HCT116 (cell line): ENCODE measurements around the gene KLHL3. TPM values are rescaled to one million over a fixed set of nuclear protein-coding genes. Genes with fewer than 3 reads are reported as not detected.

Experiments
- ATAC-seq: fragments of 200-7000 bp; cut with Tn5 transposase; 2 replicates; pipeline ENCODE4 v1.9.1; 2020; ENCODE audit warnings: mild to moderate bottlenecking, moderate library complexity
- BruUV-seq: library from RNA; stranded (reverse); fragments of 400-500 nt; replicated peaks from 2 replicates; lab custom pipeline; 2021; lab: Mats Ljungman, UMichigan
- CTCF ChIA-PET: fragments of 300-600 bp; sonication (Branson Sonifier 250); formaldehyde crosslinking; loops from one replicate; lab custom pipeline; 2021; ENCODE audit warnings: antibody characterized with exemption; lab: Charles Lee
- POLR2A ChIA-PET: fragments of 300-600, 350-600 bp; sonication (Branson Sonifier 250); formaldehyde crosslinking; loops from one replicate; lab custom pipeline; 2021; ENCODE audit warnings: antibody characterized with exemption; lab: Charles Lee
- RAD21 ChIA-PET, 2 experiments: fragments of 300-600 bp; sonication (Branson Sonifier 250); formaldehyde crosslinking; loops; one replicate each; lab custom pipeline; 2023; ENCODE audit warnings: low total read pairs in 2 of 2; ENCODE audit not compliant: uncharacterized antibody in 2 of 2, unreplicated experiment in 2 of 2, low non-redundant PET in 1 of 2; lab: Charles Lee
- DNase-seq: peaks from one replicate; pipeline ENCODE4 v3.0.0-alpha.2; 2010; ENCODE audit warnings: low read depth, low spot score
- H2AFZ ChIP-seq: fragments of 200-600 bp; shearing (Covaris generic), sonication (generic); 2 replicates; pipeline ENCODE4 v1.6.1; 2017; ENCODE audit warnings: low read depth, mixed run types, mixed read lengths, antibody characterized with exemption, low read length; ENCODE audit not compliant: poor library complexity, severe bottlenecking
- H3K27ac ChIP-seq: 2 replicates; pipeline ENCODE4 v1.5.1; 2012; ENCODE audit warnings: low read depth, low read length
- H3K27me3 ChIP-seq: fragments of 200-600 bp; sonication (generic); 2 replicates; pipeline ENCODE4 v1.6.1; 2016; ENCODE audit warnings: mixed run types, low read length, mixed read lengths; ENCODE audit not compliant: insufficient read depth
- H3K36me3 ChIP-seq, 2 experiments: fragments of 200-500 bp in 1 of 2; fragments of 200-600 bp in 1 of 2; sonication (Bioruptor generic) in 1 of 2; sonication (generic) in 1 of 2; 2 replicates each; pipeline versions ENCODE4 v1.5.1 to v1.6.1; 2014 to 2016; ENCODE audit warnings: low read length in 2 of 2, inconsistent platforms in 1 of 2, mixed read lengths in 1 of 2, mixed run types in 1 of 2; ENCODE audit not compliant: insufficient read depth in 2 of 2, control insufficient read depth in 1 of 2
- H3K4me1 ChIP-seq, 2 experiments: fragments of 200-600 bp in 1 of 2; sonication (generic) in 1 of 2; 2 replicates each; pipeline versions ENCODE4 v1.5.1 to v1.6.1; 2012 to 2017; ENCODE audit warnings: low read length in 2 of 2, inconsistent platforms in 1 of 2, mild to moderate bottlenecking in 1 of 2, mixed read lengths in 1 of 2, mixed run types in 1 of 2, moderate library complexity in 1 of 2; ENCODE audit not compliant: insufficient read depth in 2 of 2, control insufficient read depth in 1 of 2
- H3K4me2 ChIP-seq: fragments of 200-600 bp; sonication (generic); 2 replicates; pipeline ENCODE4 v1.6.1; 2017; ENCODE audit warnings: mixed run types, low read length, mixed read lengths
- H3K4me3 ChIP-seq, 2 experiments: fragments of 200-600 bp in 1 of 2; sonication (generic) in 1 of 2; replicated peaks in 1 of 2; 2 replicates each; pipeline ENCODE4 v1.5.1; 2011 to 2016; ENCODE audit warnings: low read length in 2 of 2, control low read depth in 1 of 2, low read depth in 1 of 2, mild to moderate bottlenecking in 1 of 2, mixed read lengths in 1 of 2, mixed run types in 1 of 2
- H3K79me2 ChIP-seq: fragments of 200-600 bp; sonication (generic); 2 replicates; pipeline ENCODE4 v1.6.1; 2017; ENCODE audit warnings: mild to moderate bottlenecking, mixed run types, low read length, moderate library complexity, mixed read lengths; ENCODE audit not compliant: insufficient read depth
- H3K9ac ChIP-seq: fragments of 200-600 bp; sonication (generic); 2 replicates; pipeline ENCODE4 v1.6.1; 2016; ENCODE audit warnings: low read length, mixed read lengths
- H3K9me2 ChIP-seq: fragments of 200-600 bp; sonication (generic), shearing (Covaris generic); 2 replicates; pipeline ENCODE4 v1.6.1; 2017; ENCODE audit warnings: mixed run types, mild to moderate bottlenecking, moderate library complexity; ENCODE audit not compliant: insufficient read depth
- H3K9me3 ChIP-seq, 2 experiments: fragments of 200-500 bp in 1 of 2; fragments of 200-600 bp in 1 of 2; sonication (Bioruptor generic) in 1 of 2; sonication (generic) in 1 of 2; 2 replicates each; pipeline ENCODE4 v1.6.1; 2014 to 2017; ENCODE audit warnings: low read length in 2 of 2, mixed read lengths in 2 of 2, inconsistent platforms in 1 of 2, low read depth in 1 of 2, mild to moderate bottlenecking in 1 of 2, mixed run types in 1 of 2, moderate library complexity in 1 of 2; ENCODE audit not compliant: control insufficient read depth in 1 of 2, insufficient read depth in 1 of 2
- H4K20me1 ChIP-seq: fragments of 200-600 bp; sonication (generic), shearing (Covaris generic); 2 replicates; pipeline ENCODE4 v1.6.1; 2017; ENCODE audit warnings: mixed run types, mild to moderate bottlenecking, moderate library complexity; ENCODE audit not compliant: insufficient read depth
- ATF3 ChIP-seq: IDR thresholded peaks from 2 replicates; pipeline ENCODE4 v1.6.1; 2012
- CBX3 ChIP-seq: IDR thresholded peaks from 2 replicates; pipeline ENCODE4 v1.6.1; 2012; ENCODE audit warnings: low read depth
- CEBPB ChIP-seq: IDR thresholded peaks from 2 replicates; pipeline ENCODE4 v1.6.1; 2012; ENCODE audit warnings: low read depth
- CTCF ChIP-seq, 3 experiments: fragments of 200-600 bp in 1 of 3; sonication (generic) in 1 of 3; IDR thresholded peaks in 2 of 3; conservative IDR thresholded peaks in 1 of 3; 2 replicates each; pipeline ENCODE4 v1.5.1; 2012 to 2017; ENCODE audit warnings: low read depth in 2 of 3, low read length in 2 of 3, antibody characterized with exemption in 1 of 3, borderline replicate concordance in 1 of 3, control low read depth in 1 of 3, mild to moderate bottlenecking in 1 of 3, mixed read lengths in 1 of 3, mixed run types in 1 of 3, moderate library complexity in 1 of 3; ENCODE audit not compliant: insufficient read depth in 1 of 3
- FOSL1 ChIP-seq: IDR thresholded peaks from 2 replicates; pipeline ENCODE4 v1.6.1; 2012; ENCODE audit warnings: low read depth
- JUND ChIP-seq: IDR thresholded peaks from 2 replicates; pipeline ENCODE4 v1.6.1; 2012
- MAX ChIP-seq: IDR thresholded peaks from 2 replicates; pipeline ENCODE4 v1.6.1; 2012
- POLR2A ChIP-seq: IDR thresholded peaks from 2 replicates; pipeline ENCODE4 v1.7.0; 2011; ENCODE audit warnings: borderline replicate concordance; ENCODE audit not compliant: insufficient read depth, insufficient read length; ENCODE audit errors: extremely low read depth
- POLR2AphosphoS5 ChIP-seq: IDR thresholded peaks from 2 replicates; pipeline ENCODE4 v1.6.1; 2011; ENCODE audit warnings: mild to moderate bottlenecking, low read depth, low read length, moderate library complexity
- RAD21 ChIP-seq: IDR thresholded peaks from 2 replicates; pipeline ENCODE4 v1.6.1; 2012; ENCODE audit warnings: low read depth, mild to moderate bottlenecking
- SIN3A ChIP-seq: IDR thresholded peaks from 2 replicates; pipeline ENCODE4 v1.6.1; 2012; ENCODE audit warnings: low read depth
- TCF7L2 ChIP-seq: IDR thresholded peaks from 2 replicates; pipeline ENCODE4 v1.7.0; 2011; ENCODE audit warnings: borderline replicate concordance, inconsistent platforms; ENCODE audit not compliant: insufficient read depth, insufficient read length; ENCODE audit errors: extremely low read depth
- YY1 ChIP-seq: IDR thresholded peaks from 2 replicates; pipeline ENCODE4 v1.6.1; 2011; ENCODE audit warnings: low read length, low read depth, moderate library complexity, mild to moderate bottlenecking; ENCODE audit not compliant: insufficient replicate concordance; ENCODE audit errors: extremely low read depth
- ZNF274 ChIP-seq: fragments of 200-500 bp; sonication (Bioruptor generic); IDR thresholded peaks from 2 replicates; pipeline ENCODE4 v1.6.1; 2014; ENCODE audit warnings: mild to moderate bottlenecking, low read depth, low read length, inconsistent platforms
- intact Hi-C: fragments of 100-400 bp; cut with micrococcal nuclease; formaldehyde crosslinking; loops from 2 replicates; pipeline ENCODE4 v1.10.0; 2022
- total RNA-seq: library from RNA; stranded (reverse); gene quantifications from one replicate; pipeline ENCODE4 v1.2.1, GENCODE V29; 2021; ENCODE audit not compliant: unreplicated experiment

KLHL3 gene
- total RNA-seq, 1 experiment from 2014 or later = not detected

GRCh38 chr5:137605411-137605810 lies 130.5 kb downstream of the KLHL3 start:
- ChIA-PET RAD21 (no interaction called here), CTCF (interaction anchor here (0.9 to 1.1 kb wide), 2 partner anchors 261 to 285 kb away, joined by 6 to 10 read pairs; no protein-coding TSS in a partner anchor), POLR2A (no interaction called here)
- no TSS peak for BruUV-seq
- no peak for DNase-seq
- Histone ChIP-seq H4K20me1 (no peaks in the 10 kb centered on the region), H3K27ac (no peak overlapping the region), H3K9me2 (no peaks in the 10 kb centered on the region), H3K4me3 (no peak overlapping the region), H3K9me3 (no peaks in the 10 kb centered on the region), H3K27me3 (peaks cover 85% of the 10 kb centered on the region), H2AFZ (no peak overlapping the region), H3K79me2 (no peaks in the 10 kb centered on the region), H3K36me3 (no peaks in the 10 kb centered on the region), H3K9ac (no peak overlapping the region), H3K4me1 (no peaks in the 10 kb centered on the region), H3K4me2 (no peak overlapping the region)
- no peak for TF ChIP-seq CEBPB
- no peak for TF ChIP-seq ZNF274
- 0 out of 6 replicates have a peak, but pooled peaks of 1 of the 3 experiments have one; percentile 3 for TF ChIP-seq CTCF (IDR thresholded peaks at IDR 0.05 in 2 of 3, conservative IDR thresholded peaks at IDR 0.05 in 1 of 3; ENCODE audit: borderline replicate concordance in 1 of 3, insufficient read depth in 1 of 3, low read depth in 2 of 3, low read length in 2 of 3)
- no peak for TF ChIP-seq YY1
- ATAC-seq = peak; percentile 40; the same call in 1 of the 2 replicates
- intact Hi-C loops = no loop called here

GRCh38 chr5:137604348-137605095 lies 131.4 kb downstream of the KLHL3 start:
- no TSS peak for BruUV-seq
- H3K9me3 ChIP-seq = no peaks in the 10 kb centered on the region
- H3K79me2 ChIP-seq = no peaks in the 10 kb centered on the region
- H3K4me3 ChIP-seq = no peak overlapping the region
- CTCF ChIA-PET = interaction anchor here (0.9 to 1.1 kb wide), 2 partner anchors 260 to 284 kb away, joined by 6 to 10 read pairs; no protein-coding TSS in a partner anchor
- H2AFZ ChIP-seq = no peak overlapping the region
- peaks cover 94% of the 10 kb centered on the region for H3K27me3 ChIP-seq
- H3K9ac ChIP-seq = no peak overlapping the region
- H3K4me2 ChIP-seq = no peak overlapping the region
- no peak overlapping the region for H3K27ac ChIP-seq
- POLR2A ChIA-PET = no interaction called here
- intact Hi-C loops = no loop called here
- RAD21 ChIA-PET = no interaction called here
- no peaks in the 10 kb centered on the region for H3K36me3 ChIP-seq
- H4K20me1 ChIP-seq = no peaks in the 10 kb centered on the region
- H3K9me2 ChIP-seq = no peaks in the 10 kb centered on the region
- H3K4me1 ChIP-seq = no peaks in the 10 kb centered on the region
- ATAC-seq = no peak
- no peak for DNase-seq
- TF ChIP-seq YY1 (no peak), ATF3 (no peak), MAX (no peak), CEBPB (no peak), POLR2A (no peak), TCF7L2 (no peak), RAD21 (no peak), ZNF274 (no peak), JUND (no peak), POLR2AphosphoS5 (no peak), SIN3A (no peak), CBX3 (no peak), FOSL1 (no peak)
